Fibroblast of skin of right biceps (primary cell): ENCODE measurements around the gene PDGFA.

Experiments
- DNase-seq: peaks from one replicate; pipeline ENCODE4 v3.0.0-alpha.2; 2013

Gene PDGFA

GRCh38 chr7:457814-458510, 61.7 kb downstream of the PDGFA start:
- no peak for DNase-seq

GRCh38 chr7:455110-455928, 64.3 kb downstream of the PDGFA start:
- no peak for DNase-seq

GRCh38 chr7:454356-455109, 65.1 kb downstream of the PDGFA start:
- DNase-seq, result no peak

GRCh38 chr7:453597-454306, 65.9 kb downstream of the PDGFA start:
- DNase-seq, result no peak

- no peak for DNase-seq
These were observed 66.7 kb downstream of the PDGFA start for GRCh38 chr7:452791-453455.

- peak; percentile 48 for DNase-seq
These were observed 67.4 kb downstream of the PDGFA start for GRCh38 chr7:452226-452751.

- no peak for DNase-seq
These were observed 68.1 kb downstream of the PDGFA start for GRCh38 chr7:451255-452225.

- DNase-seq, result no peak
These were observed 68.9 kb downstream of the PDGFA start for GRCh38 chr7:450741-451140.

GRCh38 chr7:450036-450435, 69.6 kb downstream of the PDGFA start:
- no peak for DNase-seq

- no peak for DNase-seq
These were observed 70.2 kb downstream of the PDGFA start for GRCh38 chr7:449324-450019.

GRCh38 chr7:447523-447922, 72.1 kb downstream of the PDGFA start:
- DNase-seq, result no peak
